Panc1 (cell line): ENCODE data around the gene KLHDC10.

ENCODE experiments used
- CTCF ChIP-seq: fragments of 450-650 bp; IDR thresholded peaks from 2 replicates; pipeline ENCODE4 v1.5.1; 2017; ENCODE audit warnings: mild to moderate bottlenecking
- POLR2AphosphoS5 ChIP-seq: IDR thresholded peaks from 2 replicates; pipeline ENCODE4 v1.6.1; 2012; ENCODE audit warnings: mild to moderate bottlenecking, low read depth, low read length, moderate library complexity
- REST ChIP-seq, 2 experiments: IDR thresholded peaks; 2 replicates each; pipeline ENCODE4 v1.6.1; 2011 to 2012; ENCODE audit warnings: low read depth in 2 of 2, control low read depth in 1 of 2, low read length in 1 of 2, mild to moderate bottlenecking in 1 of 2, moderate library complexity in 1 of 2; ENCODE audit not compliant: insufficient read depth in 1 of 2
- SIN3A ChIP-seq: IDR thresholded peaks from 2 replicates; pipeline ENCODE4 v1.6.1; 2012; ENCODE audit warnings: low read depth, mild to moderate bottlenecking, low read length, moderate library complexity, borderline replicate concordance; ENCODE audit not compliant: insufficient read depth
- TCF7L2 ChIP-seq: IDR thresholded peaks from 2 replicates; pipeline ENCODE4 v1.6.1; 2011; ENCODE audit warnings: mild to moderate bottlenecking, low read depth, low read length, inconsistent platforms

GRCh38 chr7:130143334-130143732 lies 73.0 kb downstream of the KLHDC10 start:
- TF ChIP-seq CTCF (no peak), REST (IDR thresholded peaks at IDR 0.05; ENCODE audit: insufficient read depth in 1 of 2, low read depth in 2 of 2, low read length in 1 of 2) (no peak), POLR2AphosphoS5 (no peak), SIN3A (no peak), TCF7L2 (no peak)
